ENCODE measurements around the gene CCNI2.

- TF ChIP-seq CTCF (IDR thresholded peaks at IDR 0.05) (no peak), ZFX (IDR thresholded peaks at IDR 0.05; ENCODE audit: borderline replicate concordance) (no peak)
Measured at GRCh38 chr5:132779961-132780360, 32.7 kb downstream of the CCNI2 start.

Measured in 22Rv1 (cell line).